GM19035 (cell line): ENCODE data around the gene OMG.
"Not testable (repeated sequence)": the region's sequence is repeated elsewhere in the genome, so short reads cannot be mapped to it uniquely, and the experiment has no call there.

Source experiments
- ATAC-seq: cut with Tn5 transposase; IDR thresholded peaks from one replicate; pipeline ENCODE4 v1.9.1; 2021; ENCODE audit not compliant: unreplicated experiment

OMG gene

GRCh38 chr17:31297090-31297489 is at the start of gene OMG:
OMG (minus strand) TSS chr17:31297239; CDS start chr17:31296331, 908 bp downstream.
- ATAC-seq = no peak

- not testable (repeated sequence) for ATAC-seq
Observed at GRCh38 chr17:31345191-31345747, 48.2 kb upstream of the OMG start.

GRCh38 chr17:31339906-31340661 is 43.0 kb upstream of the OMG start:
- ATAC-seq = no peak

- no peak for ATAC-seq
Observed at GRCh38 chr17:31329221-31329620, 32.2 kb upstream of the OMG start.

- ATAC-seq = no peak
Observed at GRCh38 chr17:31328160-31328535, 31.1 kb upstream of the OMG start.

- ATAC-seq = no peak
Observed at GRCh38 chr17:31327534-31328159, 30.6 kb upstream of the OMG start.

GRCh38 chr17:31323551-31323950 is 26.5 kb upstream of the OMG start:
- no peak for ATAC-seq

- ATAC-seq = no peak
Observed at GRCh38 chr17:31321966-31322365, 24.9 kb upstream of the OMG start.

GRCh38 chr17:31321481-31321880 is 24.4 kb upstream of the OMG start, which contains the start of gene EVI2A:
EVI2A (minus strand) TSS chr17:31321622; CDS start chr17:31319013, 2,609 bp downstream.
- ATAC-seq = no peak

GRCh38 chr17:31320791-31321190 is 23.8 kb upstream of the OMG start:
- ATAC-seq = no peak

- ATAC-seq = no peak
Observed at GRCh38 chr17:31320241-31320640, 23.2 kb upstream of the OMG start.

GRCh38 chr17:31318851-31319661 is 22.0 kb upstream of the OMG start:
- peak; percentile 37 for ATAC-seq

GRCh38 chr17:31318298-31318801 is 21.3 kb upstream of the OMG start:
- ATAC-seq = no peak

- ATAC-seq = no peak
Observed at GRCh38 chr17:31314782-31315100, 17.7 kb upstream of the OMG start.

- peak; percentile 37 for ATAC-seq
Observed at GRCh38 chr17:31313982-31314781, 17.1 kb upstream of the OMG start, which contains the start of gene EVI2B. EVI2B (minus strand) TSS chr17:31314054; CDS start chr17:31305609, 8,445 bp downstream.

- ATAC-seq = not testable (repeated sequence)
Observed at GRCh38 chr17:31312223-31312622, 15.2 kb upstream of the OMG start.

GRCh38 chr17:31311526-31311925 is 14.5 kb upstream of the OMG start:
- ATAC-seq = no peak

GRCh38 chr17:31310886-31311285 is 13.8 kb upstream of the OMG start:
- ATAC-seq = no peak

- no peak for ATAC-seq
Observed at GRCh38 chr17:31310260-31310659, 13.2 kb upstream of the OMG start.

GRCh38 chr17:31309556-31309955 is 12.5 kb upstream of the OMG start:
- no peak for ATAC-seq
